GM19035 (cell line): ENCODE data around the gene RALGAPA2.

ENCODE experiments used
- ATAC-seq: cut with Tn5 transposase; IDR thresholded peaks from one replicate; pipeline ENCODE4 v1.9.1; 2021; ENCODE audit not compliant: unreplicated experiment

The RALGAPA2 gene

DNA sequence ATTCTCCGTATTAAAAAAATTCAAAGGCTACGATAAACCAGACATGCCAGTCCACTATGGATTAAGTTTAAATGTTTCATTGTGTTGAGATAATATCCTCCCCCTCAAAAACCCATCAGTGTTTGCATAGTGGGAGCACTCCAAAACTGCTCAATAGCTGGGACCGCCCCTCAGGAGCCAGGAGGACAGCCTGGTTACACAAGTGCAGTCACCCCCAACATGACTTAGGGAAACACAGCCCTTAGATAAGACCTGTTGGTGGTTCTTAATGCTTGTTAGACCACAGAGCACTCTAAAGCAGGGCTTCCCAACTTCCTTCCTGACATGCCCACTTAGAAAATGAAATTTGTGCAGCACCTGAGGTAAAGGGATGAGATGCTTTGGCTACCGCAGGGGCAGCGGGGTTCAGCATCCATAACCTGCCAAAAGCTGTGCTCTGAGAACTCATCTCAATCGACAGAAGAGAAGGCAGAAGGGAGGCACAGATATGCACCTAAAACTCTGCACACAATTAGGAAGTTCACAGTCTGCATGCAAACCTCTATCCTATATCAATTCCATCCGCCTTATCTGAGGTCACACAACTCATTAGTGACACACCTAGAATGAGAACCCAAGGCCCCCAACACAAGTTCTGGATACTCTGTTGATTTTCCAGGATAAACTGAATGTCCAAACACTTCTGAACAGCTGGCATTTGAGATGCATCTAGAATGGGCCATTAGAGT is 74.3 kb downstream of the RALGAPA2 start:
- no peak for ATAC-seq

- no peak for ATAC-seq
Measured at GRCh38 chr20:20635006-20635405, 77.4 kb downstream of the RALGAPA2 start.

DNA sequence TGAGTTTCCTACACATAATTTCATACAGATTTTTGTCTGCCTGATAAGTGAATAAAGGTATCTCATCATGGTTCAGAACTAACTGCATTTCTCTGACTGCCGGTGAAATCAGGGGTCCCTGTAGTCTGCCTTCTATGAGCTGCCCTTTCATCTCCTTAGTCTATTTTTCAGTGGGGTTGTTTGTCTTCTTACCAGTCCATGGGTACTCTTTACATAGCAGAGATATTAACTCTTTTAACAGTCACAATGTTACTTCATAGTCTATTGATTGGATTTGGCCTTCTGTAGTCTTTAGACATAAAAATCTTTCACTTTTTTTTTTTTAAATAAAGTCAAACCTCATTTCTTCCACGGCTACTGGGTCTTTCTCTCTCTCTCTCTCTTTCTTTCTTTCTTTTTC is 79.8 kb downstream of the RALGAPA2 start:
- no peak for ATAC-seq

- no peak for ATAC-seq
Measured at GRCh38 chr20:20630551-20630950, 81.9 kb downstream of the RALGAPA2 start.

DNA sequence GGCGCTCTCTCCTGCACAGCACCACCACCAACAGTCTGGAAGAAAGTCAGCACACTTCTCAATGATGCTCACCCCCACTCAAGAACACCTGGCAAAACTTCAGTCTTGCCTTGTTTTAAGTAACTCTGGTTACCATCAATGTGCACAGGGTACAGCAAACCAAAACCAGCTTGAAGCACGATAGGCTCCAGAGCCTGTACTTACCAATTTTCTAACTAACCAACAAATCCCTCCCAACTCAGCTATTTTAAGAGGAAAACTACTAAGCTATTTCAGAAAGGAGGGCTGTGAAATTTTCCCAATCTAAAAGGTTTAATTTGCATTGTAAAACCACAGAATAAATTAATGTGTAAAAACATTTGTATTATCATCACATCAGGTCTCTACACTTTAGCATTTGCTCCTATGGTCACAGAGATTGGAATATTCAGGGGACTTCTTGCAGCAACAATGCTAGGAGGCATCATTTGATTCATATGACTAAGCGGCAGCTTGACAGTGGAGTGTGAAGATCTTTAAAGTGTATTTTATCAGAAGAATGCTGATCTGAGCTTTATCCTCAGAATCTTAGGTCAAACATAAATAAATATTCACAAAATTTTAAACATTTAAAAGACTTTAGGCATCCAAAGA is 82.8 kb downstream of the RALGAPA2 start:
- ATAC-seq, result no peak

DNA sequence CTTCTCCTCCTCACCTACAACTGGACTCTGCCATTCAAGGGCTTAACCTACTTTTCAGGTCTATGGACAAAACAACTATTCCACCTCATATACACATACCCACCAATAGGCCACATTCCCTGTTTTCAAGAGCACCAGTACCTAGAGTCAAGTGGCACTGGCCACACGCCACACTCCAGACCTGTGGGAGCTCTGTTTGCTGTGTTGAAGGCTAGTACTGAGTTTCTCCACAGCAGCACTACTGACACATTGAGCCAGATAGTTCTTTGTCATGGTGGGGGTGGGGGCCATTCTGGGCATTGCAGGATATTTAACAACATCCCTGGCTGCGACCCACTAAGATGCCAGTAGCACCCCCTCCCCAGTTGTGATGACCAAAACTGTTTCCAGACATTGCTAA is 84.1 kb downstream of the RALGAPA2 start:
- no peak for ATAC-seq

- no peak for ATAC-seq
Measured at GRCh38 chr20:20627471-20627870, 85.0 kb downstream of the RALGAPA2 start.

- ATAC-seq, result no peak
Measured at GRCh38 chr20:20624914-20625313, 87.5 kb downstream of the RALGAPA2 start.

- ATAC-seq, result no peak
Measured at GRCh38 chr20:20621195-20621594, 91.2 kb downstream of the RALGAPA2 start.

GRCh38 chr20:20614391-20614790 is 98.1 kb downstream of the RALGAPA2 start:
- ATAC-seq, result no peak

- ATAC-seq, result no peak
Measured at GRCh38 chr20:20612251-20612650, 100.2 kb downstream of the RALGAPA2 start.

DNA sequence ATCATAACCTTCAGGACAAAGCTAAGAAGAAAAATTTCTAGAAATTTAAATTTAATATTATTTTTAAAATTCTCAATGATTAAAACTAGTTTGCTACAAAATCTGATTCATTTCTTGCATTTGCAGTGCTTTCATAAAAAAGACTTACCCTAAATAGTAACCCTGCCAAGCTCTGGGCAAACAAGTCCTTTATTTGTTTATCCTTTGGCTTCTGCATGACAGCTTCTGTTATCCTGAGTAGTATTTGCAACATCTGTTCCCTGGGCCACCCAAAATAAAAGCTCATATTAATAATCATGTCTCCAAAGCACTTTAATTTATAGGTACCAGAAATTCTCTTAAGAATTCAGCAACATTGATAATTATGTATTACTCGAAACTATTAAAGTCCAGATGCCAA is 101.3 kb downstream of the RALGAPA2 start:
- ATAC-seq, result no peak

GRCh38 chr20:20609522-20609921 is 102.9 kb downstream of the RALGAPA2 start:
- no peak for ATAC-seq

- no peak for ATAC-seq
Measured at GRCh38 chr20:20608641-20609040, 103.8 kb downstream of the RALGAPA2 start.

DNA sequence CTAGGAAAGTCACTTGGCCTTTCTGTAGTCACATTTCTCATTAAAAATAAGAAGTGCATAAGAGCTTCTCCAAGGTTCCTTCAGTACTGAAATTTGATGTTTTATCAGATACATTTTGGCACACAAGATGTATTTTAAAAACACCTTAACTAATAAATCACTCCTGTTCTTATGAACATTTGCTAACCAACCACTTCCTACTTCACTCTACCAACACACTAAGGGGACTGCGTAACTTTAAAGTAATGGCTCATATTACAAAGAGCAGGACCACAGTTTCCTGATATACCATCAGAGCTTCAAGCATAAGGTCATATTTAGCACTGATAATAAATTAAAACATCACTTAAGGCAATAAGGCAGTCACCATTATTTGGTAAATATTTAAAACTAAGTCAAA is 104.4 kb downstream of the RALGAPA2 start:
- ATAC-seq, result no peak

DNA sequence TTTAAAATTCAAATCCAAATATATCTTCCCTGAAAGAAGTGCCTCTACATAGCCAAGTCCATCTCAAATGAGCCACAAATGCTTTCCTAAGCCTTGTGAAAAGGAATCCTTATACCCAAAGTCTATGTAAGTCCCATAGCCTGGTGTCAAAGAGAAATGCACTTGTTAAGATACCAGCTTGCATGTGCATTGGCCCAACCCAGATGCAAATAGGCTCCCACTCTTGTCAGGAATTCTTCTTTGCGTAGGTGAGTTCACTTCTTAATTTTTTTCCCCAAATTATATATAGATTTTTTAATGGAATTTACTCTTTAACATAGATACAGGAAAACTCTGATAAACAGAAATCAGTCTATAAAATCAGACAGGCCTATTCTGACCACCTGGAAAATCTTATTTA is 105.6 kb downstream of the RALGAPA2 start:
- no peak for ATAC-seq

- no peak for ATAC-seq
Measured at GRCh38 chr20:20606050-20606449, 106.4 kb downstream of the RALGAPA2 start.

GRCh38 chr20:20604907-20605306 is 107.5 kb downstream of the RALGAPA2 start:
- ATAC-seq, result no peak

- no peak for ATAC-seq
Measured at GRCh38 chr20:20604357-20604756, 108.1 kb downstream of the RALGAPA2 start.

DNA sequence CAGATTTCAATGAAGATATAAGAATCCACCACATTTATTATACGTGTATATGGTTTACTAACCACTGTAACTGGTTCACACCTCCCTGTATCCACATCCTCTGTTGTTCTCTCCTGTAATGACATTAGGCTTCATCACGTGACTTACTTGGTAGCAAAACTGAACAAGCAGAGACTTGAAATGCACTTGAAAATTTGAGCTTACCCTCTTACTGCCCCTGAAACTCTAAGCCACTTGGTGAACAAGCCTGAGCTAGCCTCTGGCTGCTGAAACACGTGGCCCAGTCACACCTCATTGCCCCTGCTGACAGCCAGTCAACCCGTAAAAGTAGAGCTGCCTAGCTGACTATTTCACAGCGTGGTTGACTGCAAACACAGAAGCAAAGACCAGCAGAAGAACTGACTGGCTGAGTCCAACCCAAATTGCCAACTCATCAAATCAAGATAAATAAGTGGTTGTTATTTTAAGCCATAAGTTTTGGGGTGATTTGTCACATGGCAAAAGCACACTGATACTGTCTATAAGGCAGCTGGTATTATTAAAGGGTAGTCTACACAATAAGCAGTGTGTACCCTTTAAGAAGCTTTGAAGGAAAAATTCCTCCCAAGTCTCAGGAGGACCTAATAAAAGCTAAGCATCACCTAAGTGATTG is 109.0 kb downstream of the RALGAPA2 start:
- peak; percentile 99 for ATAC-seq

DNA sequence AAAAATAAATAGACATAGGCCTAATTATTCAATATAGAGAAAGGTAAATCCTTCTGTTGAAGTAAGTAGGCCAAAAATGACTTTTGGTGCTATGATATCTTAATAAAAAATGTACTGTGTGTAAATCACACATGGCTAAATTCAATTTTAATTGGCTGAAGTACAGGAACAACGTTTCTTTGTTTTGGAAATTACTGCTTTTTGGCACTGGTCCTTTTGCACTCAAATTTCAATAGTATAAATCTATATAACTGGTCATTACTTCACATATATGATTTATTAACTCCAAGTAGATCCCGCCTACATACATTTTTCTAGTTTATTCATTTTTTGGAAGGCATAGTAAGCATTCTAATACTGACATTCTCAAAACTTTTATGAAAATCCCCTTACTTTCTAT is 114.5 kb downstream of the RALGAPA2 start:
- ATAC-seq, result no peak

- no peak for ATAC-seq
Measured at GRCh38 chr20:20594171-20594530, 118.3 kb downstream of the RALGAPA2 start.
